Measurements from ENCODE around the gene PAPOLG. TPM values are rescaled to one million over a fixed set of nuclear protein-coding genes. Genes with fewer than 3 reads are reported as not detected.
"Not testable (repeated sequence)": the region's sequence is repeated elsewhere in the genome, so short reads cannot be mapped to it uniquely, and the experiment has no call there.

The PAPOLG gene
- total RNA-seq, 2 donors from 2014 or later = 18.1 to 19.1 TPM

GRCh38 chr2:60820416-60821132, 64.5 kb downstream of the PAPOLG start:
- Mint-ChIP-seq H3K27me3 (no peaks in the 10 kb centered on the region), H3K4me3 (no peak overlapping the region), H3K27ac (peak overlapping the region; percentile 87), H3K4me1 (peaks cover 29% of the 10 kb centered on the region), H3K36me3 (ENCODE audit: low read depth) (no peaks in the 10 kb centered on the region)
- no peak for DNase-seq
- ATAC-seq = no peak
- no peaks in the 10 kb centered on the region for H3K9me3 ChIP-seq (ENCODE audit: control insufficient read depth, low read length, poor library complexity, severe bottlenecking)

- no peaks in the 10 kb centered on the region for H3K27me3 Mint-ChIP-seq
Observed at GRCh38 chr2:60821133-60821469, 65.0 kb downstream of the PAPOLG start.

GRCh38 chr2:60821587-60822302, 65.7 kb downstream of the PAPOLG start:
- no peaks in the 10 kb centered on the region for H3K27me3 Mint-ChIP-seq
- DNase-seq (no peak), ATAC-seq (no peak)
- H3K36me3 Mint-ChIP-seq (ENCODE audit: low read depth) = no peaks in the 10 kb centered on the region
- no peak overlapping the region for H3K4me3 Mint-ChIP-seq
- no peaks in the 10 kb centered on the region for H3K9me3 ChIP-seq (ENCODE audit: control insufficient read depth, low read length, poor library complexity, severe bottlenecking)
- H3K27ac Mint-ChIP-seq = peak overlapping the region; percentile 87
- peaks cover 27% of the 10 kb centered on the region for H3K4me1 Mint-ChIP-seq

More at GRCh38 chr2:60821133-60821469, 65.0 kb downstream of the PAPOLG start:
- no peaks in the 10 kb centered on the region for H3K36me3 Mint-ChIP-seq (ENCODE audit: low read depth)
- H3K4me1 Mint-ChIP-seq = peaks cover 29% of the 10 kb centered on the region
- no peaks in the 10 kb centered on the region for H3K9me3 ChIP-seq (ENCODE audit: control insufficient read depth, low read length, poor library complexity, severe bottlenecking)
- no peak for ATAC-seq
- DNase-seq = no peak
- H3K27ac Mint-ChIP-seq = peak overlapping the region; percentile 87
- H3K4me3 Mint-ChIP-seq = no peak overlapping the region

- no peak overlapping the region for H3K27ac Mint-ChIP-seq
- H3K4me3 Mint-ChIP-seq = no peak overlapping the region
- peaks cover 29% of the 10 kb centered on the region for H3K4me1 Mint-ChIP-seq
- no peaks in the 10 kb centered on the region for H3K27me3 Mint-ChIP-seq
- ATAC-seq (no peak), DNase-seq (no peak)
- H3K9me3 ChIP-seq (ENCODE audit: control insufficient read depth, low read length, poor library complexity, severe bottlenecking) = no peaks in the 10 kb centered on the region
- H3K36me3 Mint-ChIP-seq (ENCODE audit: low read depth) = no peaks in the 10 kb centered on the region
Observed at GRCh38 chr2:60822987-60823386, 66.9 kb downstream of the PAPOLG start.

- Mint-ChIP-seq H3K27me3 (no peaks in the 10 kb centered on the region), H3K27ac (no peak overlapping the region), H3K36me3 (ENCODE audit: low read depth) (no peaks in the 10 kb centered on the region), H3K4me3 (no peak overlapping the region), H3K4me1 (peaks cover 24% of the 10 kb centered on the region)
- no peaks in the 10 kb centered on the region for H3K9me3 ChIP-seq (ENCODE audit: control insufficient read depth, low read length, poor library complexity, severe bottlenecking)
- no peak for ATAC-seq
- DNase-seq = no peak
Observed at GRCh38 chr2:60823694-60824305, 67.7 kb downstream of the PAPOLG start.

GRCh38 chr2:60825666-60826065, 69.6 kb downstream of the PAPOLG start:
- Mint-ChIP-seq H3K4me1 (peaks cover 16% of the 10 kb centered on the region), H3K4me3 (no peak overlapping the region), H3K27ac (no peak overlapping the region), H3K27me3 (no peaks in the 10 kb centered on the region), H3K36me3 (ENCODE audit: low read depth) (no peaks in the 10 kb centered on the region)
- ATAC-seq = no peak
- no peaks in the 10 kb centered on the region for H3K9me3 ChIP-seq (ENCODE audit: control insufficient read depth, low read length, poor library complexity, severe bottlenecking)
- no peak for DNase-seq

- no peak for DNase-seq
- no peaks in the 10 kb centered on the region for H3K36me3 Mint-ChIP-seq (ENCODE audit: low read depth)
- no peak overlapping the region for H3K4me3 Mint-ChIP-seq
- peaks cover 15% of the 10 kb centered on the region for H3K4me1 Mint-ChIP-seq
- no peak for ATAC-seq
- H3K27ac Mint-ChIP-seq = no peak overlapping the region
- H3K9me3 ChIP-seq (ENCODE audit: control insufficient read depth, low read length, poor library complexity, severe bottlenecking) = no peaks in the 10 kb centered on the region
- no peaks in the 10 kb centered on the region for H3K27me3 Mint-ChIP-seq
Observed at GRCh38 chr2:60826111-60826510, 70.0 kb downstream of the PAPOLG start.

- H3K4me1 Mint-ChIP-seq; H3K4me3 Mint-ChIP-seq; ATAC-seq; H3K9me3 ChIP-seq (ENCODE audit: control insufficient read depth, low read length, poor library complexity, severe bottlenecking); DNase-seq; H3K27me3 Mint-ChIP-seq; H3K36me3 Mint-ChIP-seq (ENCODE audit: low read depth): not testable (repeated sequence)
- H3K27ac Mint-ChIP-seq = peak overlapping the region; percentile 53
Observed at GRCh38 chr2:60826860-60827259, 70.8 kb downstream of the PAPOLG start.

- Mint-ChIP-seq H3K27ac (peak overlapping the region; percentile 53), H3K4me3 (no peak overlapping the region), H3K27me3 (peaks cover 5% of the 10 kb centered on the region), H3K36me3 (ENCODE audit: low read depth) (no peaks in the 10 kb centered on the region), H3K4me1 (peaks cover 6% of the 10 kb centered on the region)
- ATAC-seq (no peak), DNase-seq (no peak)
- no peaks in the 10 kb centered on the region for H3K9me3 ChIP-seq (ENCODE audit: control insufficient read depth, low read length, poor library complexity, severe bottlenecking)
Observed at GRCh38 chr2:60827369-60827768, 71.3 kb downstream of the PAPOLG start.

- Mint-ChIP-seq H3K27me3 (peaks cover 29% of the 10 kb centered on the region), H3K27ac (no peak overlapping the region), H3K36me3 (ENCODE audit: low read depth) (no peaks in the 10 kb centered on the region), H3K4me1 (peaks cover 6% of the 10 kb centered on the region), H3K4me3 (no peak overlapping the region)
- no peaks in the 10 kb centered on the region for H3K9me3 ChIP-seq (ENCODE audit: control insufficient read depth, low read length, poor library complexity, severe bottlenecking)
- ATAC-seq = no peak
- no peak for DNase-seq
Observed at GRCh38 chr2:60830991-60831390, 74.9 kb downstream of the PAPOLG start.

GRCh38 chr2:60831921-60832320, 75.9 kb downstream of the PAPOLG start:
- no peaks in the 10 kb centered on the region for H3K36me3 Mint-ChIP-seq (ENCODE audit: low read depth)
- H3K4me3 Mint-ChIP-seq = no peak overlapping the region
- H3K4me1 Mint-ChIP-seq = peaks cover 6% of the 10 kb centered on the region
- H3K27ac Mint-ChIP-seq = no peak overlapping the region
- H3K27me3 Mint-ChIP-seq = peaks cover 29% of the 10 kb centered on the region
- ATAC-seq = no peak
- H3K9me3 ChIP-seq (ENCODE audit: control insufficient read depth, low read length, poor library complexity, severe bottlenecking) = no peaks in the 10 kb centered on the region
- DNase-seq = no peak

GRCh38 chr2:60832621-60833020, 76.6 kb downstream of the PAPOLG start:
- no peaks in the 10 kb centered on the region for H3K9me3 ChIP-seq (ENCODE audit: control insufficient read depth, low read length, poor library complexity, severe bottlenecking)
- ATAC-seq (no peak), DNase-seq (no peak)
- H3K4me3 Mint-ChIP-seq = no peak overlapping the region
- no peaks in the 10 kb centered on the region for H3K36me3 Mint-ChIP-seq (ENCODE audit: low read depth)
- peaks cover under 1% of the 10 kb centered on the region for H3K4me1 Mint-ChIP-seq
- H3K27ac Mint-ChIP-seq = peak overlapping the region; percentile 3
- H3K27me3 Mint-ChIP-seq = peaks cover 29% of the 10 kb centered on the region

GRCh38 chr2:60834270-60834717, 78.2 kb downstream of the PAPOLG start:
- Mint-ChIP-seq H3K27me3 (peaks cover 29% of the 10 kb centered on the region), H3K27ac (peak overlapping the region; percentile 2), H3K36me3 (ENCODE audit: low read depth) (no peaks in the 10 kb centered on the region), H3K4me3 (no peak overlapping the region), H3K4me1 (no peaks in the 10 kb centered on the region)
- DNase-seq (no peak), ATAC-seq (peak; percentile 51)
- no peaks in the 10 kb centered on the region for H3K9me3 ChIP-seq (ENCODE audit: control insufficient read depth, low read length, poor library complexity, severe bottlenecking)
